MM.1S (cell line): Measurements from ENCODE around the gene TMEM106C.

ENCODE experiments used
- CTCF ChIP-seq: fragments of 300-600 bp; sonication (generic); IDR thresholded peaks from 2 replicates; pipeline ENCODE4 v1.5.1; 2016; ENCODE audit warnings: antibody characterized with exemption, low read length, mixed read lengths
- EZH2 ChIP-seq: fragments of 300-600 bp; sonication (generic); optimal IDR thresholded peaks from 2 replicates; pipeline ENCODE3; 2017; ENCODE audit warnings: low read depth, mild to moderate bottlenecking, antibody characterized with exemption, low read length, mixed read lengths

- TF ChIP-seq CTCF (no peak), EZH2 (no peak)
Observed at GRCh38 chr12:48007206-48007605, 43.8 kb downstream of the TMEM106C start.
